Panc1 (cell line): ENCODE data around the gene SMC3.

ENCODE experiments used
- SIN3A ChIP-seq: IDR thresholded peaks from 2 replicates; pipeline ENCODE4 v1.6.1; 2012; ENCODE audit warnings: low read depth, mild to moderate bottlenecking, low read length, moderate library complexity, borderline replicate concordance; ENCODE audit not compliant: insufficient read depth
- TF ChIP-seq, protein P1 (sequence below): fragments of 450-650 bp; IDR thresholded peaks from 2 replicates; pipeline ENCODE4 v1.5.1; 2017; ENCODE audit warnings: mild to moderate bottlenecking

DNA sequence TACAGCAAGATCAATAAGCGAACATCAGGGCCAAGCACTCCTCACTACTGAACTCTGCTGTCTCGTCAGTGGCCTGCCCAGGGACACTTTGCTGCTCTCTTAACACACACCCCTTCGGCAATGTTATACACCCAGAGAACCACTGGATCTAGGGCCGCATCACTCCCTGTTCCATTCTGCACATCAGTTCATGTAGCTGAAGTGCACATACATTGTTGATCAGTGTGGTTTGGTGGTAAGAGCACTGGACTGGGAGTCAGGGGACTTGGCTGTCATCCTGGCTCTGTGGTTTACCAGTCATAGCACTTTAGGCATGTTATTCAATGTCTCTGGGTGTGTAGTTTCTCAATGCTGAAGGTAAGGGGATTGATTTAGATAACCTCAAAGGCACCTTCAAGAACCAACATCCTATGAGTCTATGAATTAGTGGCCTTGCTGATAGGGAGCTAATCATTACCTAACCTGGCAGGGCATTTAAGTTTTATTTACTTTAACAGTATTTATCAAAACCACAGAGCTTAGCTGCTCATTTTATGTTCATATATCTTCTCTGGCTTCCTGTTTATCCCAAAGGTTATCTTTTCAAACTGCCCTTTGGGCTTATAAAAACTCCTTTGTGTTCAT lies 45.0 kb upstream of the SMC3 start:
- TF ChIP-seq, protein P1, sequence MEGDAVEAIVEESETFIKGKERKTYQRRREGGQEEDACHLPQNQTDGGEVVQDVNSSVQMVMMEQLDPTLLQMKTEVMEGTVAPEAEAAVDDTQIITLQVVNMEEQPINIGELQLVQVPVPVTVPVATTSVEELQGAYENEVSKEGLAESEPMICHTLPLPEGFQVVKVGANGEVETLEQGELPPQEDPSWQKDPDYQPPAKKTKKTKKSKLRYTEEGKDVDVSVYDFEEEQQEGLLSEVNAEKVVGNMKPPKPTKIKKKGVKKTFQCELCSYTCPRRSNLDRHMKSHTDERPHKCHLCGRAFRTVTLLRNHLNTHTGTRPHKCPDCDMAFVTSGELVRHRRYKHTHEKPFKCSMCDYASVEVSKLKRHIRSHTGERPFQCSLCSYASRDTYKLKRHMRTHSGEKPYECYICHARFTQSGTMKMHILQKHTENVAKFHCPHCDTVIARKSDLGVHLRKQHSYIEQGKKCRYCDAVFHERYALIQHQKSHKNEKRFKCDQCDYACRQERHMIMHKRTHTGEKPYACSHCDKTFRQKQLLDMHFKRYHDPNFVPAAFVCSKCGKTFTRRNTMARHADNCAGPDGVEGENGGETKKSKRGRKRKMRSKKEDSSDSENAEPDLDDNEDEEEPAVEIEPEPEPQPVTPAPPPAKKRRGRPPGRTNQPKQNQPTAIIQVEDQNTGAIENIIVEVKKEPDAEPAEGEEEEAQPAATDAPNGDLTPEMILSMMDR: no peak
- TF ChIP-seq SIN3A: no peak
